Peyer's patch (tissue), 4 donors: Measurements from ENCODE around the gene RGS3. TPM values are rescaled to one million over a fixed set of nuclear protein-coding genes. Genes with fewer than 3 reads are reported as not detected.

Source experiments
- DNase-seq, 3 donors: peaks; one replicate each; pipeline ENCODE4 v3.0.0-alpha.2; 2017 to 2019
- H3K27ac ChIP-seq, 4 donors: fragments of 200-600 bp; sonication (generic); one replicate each; pipeline ENCODE4 v1.5.1; 2016 to 2019
- H3K27me3 ChIP-seq, 2 donors: fragments of 200-600 bp; sonication (generic); one replicate each; pipeline ENCODE4 v1.5.1; 2019
- H3K36me3 ChIP-seq, 3 donors: fragments of 200-600 bp; sonication (generic); one replicate each; pipeline ENCODE4 v1.5.1; 2016 to 2019
- H3K4me1 ChIP-seq, 4 donors: fragments of 200-600 bp; sonication (generic); one replicate each; pipeline ENCODE4 v1.5.1; 2016 to 2019
- H3K4me3 ChIP-seq, 4 donors: fragments of 200-600 bp; sonication (generic); 1 replicate in 3 of 4; 2 replicates in 1 of 4; pipeline ENCODE4 v1.5.1; 2016 to 2019; ENCODE audit warnings: mild to moderate bottlenecking in 1 of 4
- H3K9me3 ChIP-seq, 4 donors: fragments of 200-600 bp; sonication (generic); one replicate each; pipeline ENCODE4 v1.5.1; 2016 to 2019; ENCODE audit warnings: mild to moderate bottlenecking in 1 of 4
- CTCF ChIP-seq, 6 experiments: fragments of 450-650 bp in 4 of 6; fragments of 200-600 bp in 2 of 6; sonication (generic) in 1 of 6; IDR thresholded peaks; one replicate each; pipeline ENCODE4 v1.5.1; 2017 to 2019; ENCODE audit warnings: antibody characterized with exemption in 6 of 6, mild to moderate bottlenecking in 3 of 6, moderate library complexity in 1 of 6
- POLR2A ChIP-seq, 2 donors: fragments of 450-650 bp; IDR thresholded peaks; one replicate each; pipeline ENCODE4 v1.5.1; 2017; ENCODE audit warnings: antibody characterized with exemption in 2 of 2, mild to moderate bottlenecking in 2 of 2, moderate library complexity in 2 of 2
- total RNA-seq, 4 donors: library from RNA; depleted of rRNA; stranded (reverse); fragments of >200 nt; gene quantifications; one replicate each; pipeline ENCODE4 v1.1.0, GENCODE V29; 2016

RGS3 gene
- total RNA-seq, 4 donors from 2014 or later, result 55.3 to 113 (median 88.6) TPM

GRCh38 chr9:113508111-113508749 is 44.7 kb downstream of the RGS3 start:
- Histone ChIP-seq H3K27me3 (no peaks in the 10 kb centered on the region), H3K36me3 (peaks cover 0 to 3% (median 0%) of the 10 kb centered on the region in 3 donors), H3K27ac (peak overlapping the region in 3 of 4 donors; percentile 71 to 93 (median 84)), H3K9me3 (no peaks in the 10 kb centered on the region), H3K4me3 (peak overlapping the region in 2 of 4 donors; percentile 30 to 48), H3K4me1 (peaks cover 0 to 65% (median 7%) of the 10 kb centered on the region in 4 donors)
- peak in 3 of 6 experiments; percentile 35 to 46 (median 35) for TF ChIP-seq CTCF (IDR thresholded peaks at IDR 0.05)
- TF ChIP-seq POLR2A (IDR thresholded peaks at IDR 0.05), result peak in 1 of 2 donors; percentile 9
- peak in 1 of 3 donors; percentile 81 for DNase-seq

- H3K27me3 ChIP-seq, result no peaks in the 10 kb centered on the region
- DNase-seq, result no peak
- peak overlapping the region in 1 of 4 donors; percentile 30 for H3K4me3 ChIP-seq
- peaks cover 0 to 10% (median 0%) of the 10 kb centered on the region in 3 donors for H3K36me3 ChIP-seq
- no peaks in the 10 kb centered on the region for H3K9me3 ChIP-seq
- TF ChIP-seq CTCF (IDR thresholded peaks at IDR 0.05) (no peak), POLR2A (IDR thresholded peaks at IDR 0.05) (no peak)
- H3K4me1 ChIP-seq, result peaks cover 0 to 54% (median 6%) of the 10 kb centered on the region in 4 donors
- peak overlapping the region in 3 of 4 donors; percentile 71 to 93 (median 84) for H3K27ac ChIP-seq
These were observed 45.9 kb downstream of the RGS3 start for GRCh38 chr9:113509463-113509862.

GRCh38 chr9:113511047-113511521 is 47.6 kb downstream of the RGS3 start:
- peak overlapping the region in 2 of 4 donors; percentile 30 to 41 for H3K4me3 ChIP-seq
- H3K36me3 ChIP-seq, result peaks cover 0 to 14% (median 0%) of the 10 kb centered on the region in 3 donors
- peak in 2 of 3 donors; percentile 66 to 76 for DNase-seq
- TF ChIP-seq POLR2A (IDR thresholded peaks at IDR 0.05) (peak in 1 of 2 donors; percentile 38), CTCF (IDR thresholded peaks at IDR 0.05) (no peak)
- H3K27ac ChIP-seq, result peak overlapping the region in 3 of 4 donors; percentile 55 to 89 (median 76)
- no peaks in the 10 kb centered on the region for H3K9me3 ChIP-seq
- no peaks in the 10 kb centered on the region for H3K27me3 ChIP-seq
- peaks cover 0 to 56% (median 5%) of the 10 kb centered on the region in 4 donors for H3K4me1 ChIP-seq

GRCh38 chr9:113511856-113512761 is 48.6 kb downstream of the RGS3 start:
- H3K9me3 ChIP-seq, result no peaks in the 10 kb centered on the region
- no peaks in the 10 kb centered on the region for H3K27me3 ChIP-seq
- peak in 2 of 3 donors; percentile 53 to 72 for DNase-seq
- peaks cover 0 to 66% (median 9%) of the 10 kb centered on the region in 4 donors for H3K4me1 ChIP-seq
- H3K27ac ChIP-seq, result peak overlapping the region; percentile 38 to 89 (median 69)
- no peak for TF ChIP-seq POLR2A (IDR thresholded peaks at IDR 0.05)
- H3K4me3 ChIP-seq, result no peak overlapping the region
- H3K36me3 ChIP-seq, result peaks cover 0 to 22% (median 0%) of the 10 kb centered on the region in 3 donors

- Histone ChIP-seq H3K4me1 (peaks cover 0 to 59% (median 12%) of the 10 kb centered on the region in 4 donors), H3K27me3 (no peaks in the 10 kb centered on the region), H3K4me3 (no peak overlapping the region), H3K9me3 (no peaks in the 10 kb centered on the region), H3K36me3 (peaks cover 0 to 32% (median 0%) of the 10 kb centered on the region in 3 donors), H3K27ac (peak overlapping the region in 1 of 4 donors; percentile 4)
- no peak for DNase-seq
- TF ChIP-seq POLR2A (IDR thresholded peaks at IDR 0.05), result no peak
- no peak for TF ChIP-seq CTCF (IDR thresholded peaks at IDR 0.05)
These were observed 49.6 kb downstream of the RGS3 start for GRCh38 chr9:113513111-113513510.
